Lung microvascular endothelial cell (primary cell): ENCODE results near the gene TADA2B. TPM values are rescaled to one million over a fixed set of nuclear protein-coding genes. Genes with fewer than 3 reads are reported as not detected.

Source experiments
- DNase-seq, 2 donors: peaks; one replicate each; pipeline versions ENCODE4 v3.0.0 to v3.0.0-alpha.2; 2010; ENCODE audit warnings: low read depth in 2 of 2
- total RNA-seq: library from RNA; depleted of rRNA; stranded (reverse); fragments of >200 nt; gene quantifications from 2 replicates; pipeline ENCODE4 v1.2.1, GENCODE V29; 2014

TADA2B gene
- total RNA-seq, 1 donor from 2014 or later = 9.5 TPM

DNA sequence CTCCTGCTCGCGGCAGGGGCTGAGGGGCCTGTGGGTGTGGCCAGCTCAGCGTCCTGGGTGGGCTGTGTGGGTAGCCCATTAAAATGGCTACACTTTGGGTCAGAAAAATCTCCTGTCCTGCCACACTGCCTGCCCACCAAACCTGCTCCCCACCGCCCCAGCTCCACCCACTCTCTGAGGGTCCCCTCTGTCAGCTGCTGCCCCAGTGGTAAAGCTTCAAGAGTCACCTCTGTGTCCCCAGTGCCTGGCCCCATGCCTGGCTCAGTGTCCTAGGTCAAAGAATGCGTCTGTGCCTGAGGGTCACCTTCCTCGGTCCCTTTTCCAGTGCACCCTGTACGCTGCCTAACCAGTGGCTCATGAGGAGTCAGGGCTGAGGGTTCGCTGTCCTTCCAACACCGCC, 24.9 kb upstream of the TADA2B start:
- no peak for DNase-seq

DNA sequence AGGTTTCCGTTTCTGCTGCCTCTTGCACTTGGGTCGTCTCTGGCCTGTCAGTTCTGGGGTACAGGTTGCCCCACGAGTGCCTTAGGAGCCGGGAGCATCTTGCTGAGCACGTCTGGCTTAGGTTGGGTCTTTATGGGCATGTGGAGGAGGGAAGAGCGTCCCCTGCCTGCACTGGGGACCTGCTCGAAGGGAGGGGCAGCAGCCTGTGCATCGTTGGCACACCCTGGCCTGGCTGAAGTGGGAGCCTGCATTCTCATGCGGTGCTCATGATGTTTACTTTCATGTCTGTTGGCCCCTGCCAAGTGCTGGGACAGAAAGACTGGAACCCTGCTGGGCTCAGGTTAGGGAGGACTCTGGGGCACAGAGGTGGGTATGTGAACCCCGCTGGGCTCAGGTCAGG, 23.8 kb upstream of the TADA2B start:
- DNase-seq = no peak

DNA sequence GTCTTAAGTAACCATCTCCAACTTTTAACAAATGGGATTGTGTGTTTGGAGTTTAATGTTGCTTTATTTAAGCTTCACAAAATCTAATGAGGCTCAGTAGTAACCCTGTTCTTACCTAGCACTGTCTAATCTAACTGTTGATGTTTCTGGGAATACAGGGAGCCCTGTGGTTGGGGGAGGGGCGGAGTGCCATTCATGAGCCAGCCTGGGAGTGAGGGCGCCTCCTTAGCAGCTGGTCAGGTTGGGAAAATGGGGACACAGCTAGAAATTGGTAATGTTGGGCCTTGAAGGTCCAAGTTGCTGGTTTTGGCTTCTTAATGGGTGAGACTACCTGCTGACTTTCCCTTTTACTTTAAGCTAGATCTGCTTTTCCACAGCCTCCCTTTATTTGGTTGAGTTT, 22.9 kb upstream of the TADA2B start:
- no peak for DNase-seq

DNA sequence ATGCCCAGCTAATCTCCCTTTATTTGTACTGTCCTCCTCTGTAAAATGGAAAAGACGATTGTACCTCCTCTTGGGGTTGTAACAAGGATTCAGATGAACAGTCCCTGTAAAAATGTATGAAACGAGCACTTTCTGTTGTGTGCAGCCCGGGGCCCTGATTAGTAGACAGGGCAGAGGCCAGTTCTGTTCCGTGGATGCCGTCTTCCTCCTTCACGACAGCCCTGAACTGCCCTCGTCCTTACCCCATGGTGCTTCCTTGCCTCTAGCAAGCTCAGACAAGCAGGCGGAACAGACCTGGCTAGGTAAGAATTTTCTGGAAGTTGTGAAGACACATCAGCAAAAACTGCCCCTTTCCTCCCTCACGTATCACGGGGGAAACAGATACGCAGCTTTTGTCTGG, 22.3 kb upstream of the TADA2B start:
- DNase-seq = no peak

DNA sequence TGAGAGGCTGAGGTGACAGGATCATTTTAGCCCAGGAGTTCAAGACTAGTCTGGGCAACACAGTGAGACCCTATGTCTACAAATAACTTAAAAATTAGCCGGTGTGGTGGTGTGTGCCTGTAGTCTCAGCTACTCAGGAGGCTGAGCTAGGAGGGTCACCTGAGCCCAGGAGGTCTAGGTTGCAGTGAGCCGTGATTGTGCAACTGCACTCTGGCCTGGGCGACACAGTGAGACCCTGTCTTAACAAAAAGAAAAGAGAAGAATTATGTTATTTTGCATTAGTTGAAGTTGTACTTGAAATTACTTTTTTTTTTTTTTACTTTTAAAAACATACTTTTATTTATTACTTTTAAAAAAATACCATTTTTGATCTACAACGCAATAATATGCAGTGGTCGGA, 21.8 kb upstream of the TADA2B start:
- DNase-seq = no peak

DNA sequence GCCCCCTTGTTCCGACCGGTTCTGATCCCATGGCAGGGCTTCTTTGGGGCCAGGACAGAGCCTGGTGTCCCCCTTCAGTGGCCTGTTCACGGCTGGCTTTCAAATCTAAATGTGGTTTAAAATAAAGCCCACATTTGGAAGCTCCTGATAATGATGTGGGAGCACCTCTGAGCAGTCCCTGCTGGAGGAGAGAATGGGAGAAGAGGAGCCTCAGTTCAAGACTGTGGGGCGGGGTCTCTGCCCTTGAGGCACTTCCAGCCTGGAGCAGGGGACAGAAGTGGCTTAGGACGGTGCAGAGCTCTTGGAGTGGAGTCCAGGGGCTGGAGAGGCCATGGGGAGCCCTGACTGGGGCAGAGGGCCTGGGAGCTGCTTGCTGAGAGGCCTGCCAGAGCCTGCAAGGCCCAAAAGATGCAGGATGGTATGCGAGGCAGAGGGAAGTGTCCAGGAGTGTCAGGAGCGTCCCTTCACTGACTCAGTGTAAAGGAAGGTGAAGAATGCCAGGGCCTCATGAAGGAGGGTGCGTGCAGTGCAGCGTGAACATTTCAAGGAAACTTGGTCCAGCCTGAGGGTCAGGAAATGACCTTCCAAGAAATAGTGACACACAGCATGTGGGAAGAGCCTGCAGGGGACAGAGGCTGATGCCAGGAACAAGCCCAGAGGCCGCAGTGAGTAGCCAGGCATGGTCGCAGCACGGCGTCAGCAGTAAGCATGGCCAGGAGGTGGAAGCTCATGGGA, 21.1 kb upstream of the TADA2B start:
- DNase-seq = peak; percentile 24 to 35

DNA sequence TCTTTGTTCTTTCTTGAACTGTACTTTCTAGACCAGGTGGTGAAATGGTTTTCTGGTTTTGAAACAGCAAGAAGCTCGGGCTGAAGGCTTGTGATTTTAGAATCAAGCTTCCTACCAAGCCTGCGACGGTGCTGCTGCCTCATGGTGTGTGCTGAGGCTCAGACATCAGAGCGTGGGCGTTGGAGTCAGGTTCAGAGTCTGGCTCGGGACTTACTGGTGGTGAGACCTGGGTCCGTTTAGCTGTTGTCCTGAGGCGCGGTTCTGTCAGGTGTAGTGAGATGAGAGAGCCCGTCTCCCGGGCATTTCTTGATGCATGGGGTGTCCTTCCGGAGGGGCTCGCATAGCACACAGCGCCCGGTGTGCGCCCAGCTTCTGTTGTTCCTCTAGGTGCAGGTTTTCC, 19.7 kb upstream of the TADA2B start:
- DNase-seq = no peak

DNA sequence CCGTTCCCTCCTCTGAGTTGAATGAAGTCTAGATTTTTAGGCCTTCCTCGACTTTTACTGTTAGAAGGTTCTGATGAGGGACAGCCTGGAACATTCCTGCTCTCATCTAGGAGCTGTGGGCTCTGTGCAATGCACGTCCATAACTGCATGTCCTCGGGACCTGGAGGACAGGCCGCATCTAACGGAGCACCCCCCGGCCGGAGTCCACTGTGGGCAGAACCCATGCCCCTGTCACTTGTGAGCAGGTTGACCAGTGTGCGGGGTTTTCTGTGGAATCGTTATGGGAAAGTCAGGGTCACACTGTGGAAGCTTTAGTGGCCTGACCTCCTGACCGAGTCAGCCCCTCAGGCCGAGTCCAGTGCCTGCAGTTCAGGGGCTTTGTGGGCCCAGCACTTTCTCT, 19.3 kb upstream of the TADA2B start:
- DNase-seq = no peak

DNA sequence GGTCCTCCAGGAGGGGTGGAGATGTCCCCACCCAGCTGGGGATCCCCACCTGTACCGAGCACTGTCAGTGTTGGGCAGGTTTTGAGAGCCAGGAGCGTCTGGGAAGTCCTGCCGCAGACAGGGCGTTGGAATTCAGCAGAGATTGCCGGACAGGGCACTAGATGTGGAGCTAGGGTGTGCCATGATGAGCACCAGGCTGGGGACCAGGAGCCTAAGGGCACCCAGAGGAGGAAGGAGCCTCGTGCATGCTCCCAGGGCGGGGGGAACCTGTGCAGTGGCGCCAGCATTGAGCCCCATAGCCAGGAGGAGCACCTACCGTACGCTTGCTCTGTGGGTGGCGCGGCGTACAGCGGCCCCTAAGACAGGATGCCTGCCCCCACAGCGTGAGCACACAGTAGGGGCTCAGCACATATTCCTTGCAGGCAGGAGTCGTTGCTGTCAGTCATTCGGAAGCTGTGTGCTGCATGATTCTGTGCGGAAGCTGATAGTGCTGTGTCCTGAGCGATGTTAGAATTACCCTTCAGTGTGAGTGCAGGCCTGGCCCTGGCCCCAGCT, 18.8 kb upstream of the TADA2B start:
- no peak for DNase-seq

DNA sequence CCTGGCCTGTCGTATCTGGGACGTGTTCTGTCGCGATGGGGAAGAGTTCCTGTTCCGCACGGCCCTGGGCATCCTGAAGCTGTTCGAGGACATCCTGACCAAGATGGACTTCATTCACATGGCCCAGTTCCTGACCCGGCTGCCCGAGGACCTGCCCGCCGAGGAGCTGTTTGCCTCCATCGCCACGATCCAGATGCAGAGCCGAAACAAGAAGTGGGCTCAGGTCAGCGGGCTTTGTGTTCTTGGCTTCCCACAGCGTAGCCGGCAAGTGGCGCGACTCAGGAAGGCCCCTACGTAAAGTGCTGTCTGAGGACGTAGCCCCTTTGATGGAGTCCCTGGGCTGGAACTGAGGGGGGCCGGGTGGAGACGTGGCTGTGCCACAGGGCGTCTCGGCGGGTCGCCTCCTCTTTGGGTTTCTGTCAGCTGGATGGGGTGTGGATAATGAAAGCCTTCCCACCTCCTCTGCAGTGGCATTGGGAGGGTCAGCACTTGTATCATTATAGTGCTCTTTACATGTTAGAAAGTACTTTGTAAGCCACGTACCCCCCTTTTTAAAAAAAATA, 18.1 kb upstream of the TADA2B start:
- DNase-seq = no peak

DNA sequence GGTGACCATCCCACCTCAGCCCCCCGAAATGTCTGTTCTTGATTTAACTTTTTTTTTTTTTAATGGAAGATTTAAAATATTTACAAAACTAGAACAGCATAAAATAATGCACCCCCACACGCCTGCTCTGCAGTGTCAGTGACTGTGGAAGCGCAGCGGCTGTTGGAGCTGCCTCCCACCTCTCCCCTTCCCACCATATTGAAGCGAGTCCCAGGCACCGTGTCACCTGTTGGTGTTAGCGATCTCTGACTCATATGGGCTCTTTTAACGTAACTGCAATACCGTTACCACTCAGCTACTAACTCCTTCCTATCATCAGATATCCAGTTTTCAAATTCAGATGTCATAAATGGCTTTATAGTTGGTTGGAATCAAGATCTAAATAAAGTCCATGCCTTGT, 17.1 kb upstream of the TADA2B start:
- no peak for DNase-seq

DNA sequence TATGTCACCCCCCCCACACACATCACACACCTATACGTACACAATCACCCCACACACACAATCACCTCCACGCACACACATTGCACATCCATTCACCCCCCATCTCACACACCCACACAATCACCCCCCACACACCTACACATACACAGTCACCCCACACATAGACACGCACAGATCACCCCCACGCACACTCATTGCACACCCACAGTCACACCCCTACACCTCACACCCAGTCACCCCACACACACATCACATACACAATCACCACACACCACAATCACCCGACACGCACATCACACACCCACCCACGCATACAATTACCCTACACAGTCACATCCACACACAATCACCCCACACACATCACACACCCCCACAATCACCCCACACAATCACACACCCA, 15.9 kb upstream of the TADA2B start:
- DNase-seq = no peak

DNA sequence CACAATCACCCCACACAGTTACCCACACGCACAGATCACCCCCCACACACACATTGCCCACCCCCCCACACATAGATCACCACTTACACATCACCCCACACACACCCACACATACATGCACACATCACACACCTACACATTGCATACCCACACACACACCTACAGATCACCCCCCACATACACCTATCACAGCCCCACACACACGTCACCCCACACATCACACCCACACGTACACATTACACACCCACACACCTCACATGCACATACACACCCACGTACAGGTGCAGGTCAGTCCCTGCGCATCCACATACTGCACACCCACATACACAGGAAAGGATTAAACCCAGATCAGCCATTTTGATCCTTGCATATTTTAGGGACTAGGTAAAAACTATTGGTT, 15.3 kb upstream of the TADA2B start:
- DNase-seq = no peak

DNA sequence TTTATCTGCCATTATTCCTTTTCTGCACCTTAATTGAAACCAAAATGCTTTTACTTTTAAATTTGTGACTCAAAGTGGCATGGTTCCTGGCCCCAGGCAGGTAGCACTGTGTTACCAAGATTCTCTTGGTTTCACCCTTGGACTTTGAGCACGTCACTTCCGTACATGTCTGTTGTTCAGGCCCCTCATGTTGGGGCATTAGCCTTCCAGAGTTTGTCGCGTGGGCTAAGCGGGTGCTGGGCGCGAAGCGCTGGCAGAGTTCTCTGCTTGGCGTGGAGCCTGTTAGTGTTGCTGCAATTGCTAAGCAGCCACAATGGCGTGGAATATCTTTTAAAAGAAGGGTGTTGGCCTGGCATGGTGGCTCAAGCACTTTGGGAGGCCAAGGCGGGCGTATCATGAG, 14.0 kb upstream of the TADA2B start:
- no peak for DNase-seq

DNA sequence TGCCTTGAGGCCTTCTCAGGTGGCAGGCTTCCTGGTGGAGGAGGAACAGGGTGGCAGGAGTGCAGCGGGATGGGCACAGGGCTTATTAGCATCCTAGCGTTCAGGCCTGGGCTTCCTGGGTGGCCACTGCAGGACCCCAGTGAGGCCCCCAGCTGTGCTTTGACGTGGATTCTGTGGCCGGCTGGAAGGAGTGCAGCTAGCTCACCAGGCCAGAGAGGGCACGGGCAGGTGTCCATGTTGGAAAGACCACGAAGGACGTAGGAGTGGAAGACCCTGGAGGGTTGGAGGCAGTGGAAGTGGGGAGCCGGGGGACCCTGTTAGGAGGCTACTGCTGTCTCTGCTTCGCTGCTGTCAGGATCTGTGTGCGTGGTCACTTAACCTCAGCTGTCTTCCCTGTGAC, 13.3 kb upstream of the TADA2B start:
- DNase-seq = no peak

DNA sequence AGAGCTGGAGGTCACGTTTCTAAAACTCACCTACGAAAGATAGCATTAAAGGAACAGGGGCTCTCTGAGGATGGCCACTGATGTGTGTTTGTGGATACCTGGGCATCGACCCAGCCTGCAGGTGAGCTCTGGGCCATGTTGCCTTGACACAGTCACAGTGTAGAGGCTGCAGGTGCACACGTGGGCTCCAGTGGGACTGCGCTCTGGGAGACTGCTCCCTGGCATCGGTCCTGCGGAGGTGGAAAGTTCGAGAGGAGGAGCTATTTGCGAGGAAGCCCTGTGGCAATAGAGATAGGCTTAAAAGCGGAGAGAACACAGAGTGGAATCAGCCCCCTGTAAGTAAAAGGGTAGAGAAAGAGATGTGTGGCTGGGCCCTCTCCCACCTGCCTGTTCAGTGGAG, 12.3 kb upstream of the TADA2B start:
- no peak for DNase-seq

DNA sequence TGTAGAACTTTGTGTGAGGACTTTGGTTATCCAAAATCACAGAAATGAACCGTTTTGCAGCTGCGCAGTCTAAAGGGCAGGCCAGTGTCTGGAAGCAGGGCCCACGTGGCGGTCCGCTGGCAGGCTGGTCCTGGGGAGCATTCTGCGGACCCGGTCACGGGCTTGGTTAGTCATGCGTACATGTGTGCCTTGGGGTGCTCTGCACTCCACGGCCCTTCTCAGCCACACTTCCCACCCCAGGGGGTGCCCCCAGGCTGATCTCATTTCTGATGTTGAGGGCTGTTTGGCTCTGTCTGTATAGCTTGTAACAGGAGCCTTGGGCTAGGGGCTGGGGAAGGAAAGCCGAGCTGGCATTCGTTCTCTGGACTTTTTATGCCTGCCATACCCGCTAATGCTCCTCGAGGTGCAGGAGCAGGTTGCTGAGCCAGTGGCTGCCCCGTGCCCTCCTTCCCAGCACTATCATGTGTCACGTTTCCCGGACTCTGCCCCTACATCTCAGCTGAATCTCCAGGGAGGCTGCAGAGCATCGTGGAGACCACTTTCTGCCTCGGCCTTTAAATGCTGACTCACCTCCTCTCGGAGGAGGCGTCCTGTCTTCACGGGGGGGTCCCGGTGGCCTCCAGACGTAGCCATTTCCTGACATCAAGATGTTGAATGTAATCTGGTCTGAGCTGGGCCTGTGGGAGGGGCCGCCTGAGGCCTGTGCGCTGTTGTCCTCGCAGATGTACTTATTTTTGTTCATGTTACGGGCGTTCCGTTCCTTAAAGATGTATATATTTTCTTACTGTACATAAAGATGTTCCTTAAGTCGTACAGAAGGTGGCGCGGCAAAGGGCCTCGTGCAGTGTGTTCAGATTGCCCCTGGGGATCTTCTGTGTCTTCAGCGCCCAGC, 11.4 kb upstream of the TADA2B start:
- DNase-seq = peak in 1 of 2 donors; percentile 44

DNA sequence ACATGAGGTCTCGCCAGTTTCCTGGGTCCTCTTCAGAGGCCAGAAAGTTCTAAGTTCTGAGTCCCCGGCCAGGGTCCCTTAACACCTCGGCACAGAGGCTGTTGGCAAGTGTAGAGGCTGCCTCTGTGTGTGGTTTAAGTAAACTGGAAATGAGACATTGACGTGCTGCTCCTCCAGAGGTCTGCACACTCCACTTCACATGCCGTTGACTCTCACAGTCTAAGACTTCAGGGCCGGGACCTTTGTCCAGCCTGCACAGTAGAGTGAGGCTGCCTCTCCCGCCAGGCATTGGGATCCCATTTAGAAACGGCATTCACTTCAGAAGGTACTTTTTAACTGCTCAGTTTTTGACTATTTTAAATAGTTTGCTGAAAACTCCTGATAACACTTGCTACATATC, 10.6 kb upstream of the TADA2B start:
- DNase-seq = no peak

DNA sequence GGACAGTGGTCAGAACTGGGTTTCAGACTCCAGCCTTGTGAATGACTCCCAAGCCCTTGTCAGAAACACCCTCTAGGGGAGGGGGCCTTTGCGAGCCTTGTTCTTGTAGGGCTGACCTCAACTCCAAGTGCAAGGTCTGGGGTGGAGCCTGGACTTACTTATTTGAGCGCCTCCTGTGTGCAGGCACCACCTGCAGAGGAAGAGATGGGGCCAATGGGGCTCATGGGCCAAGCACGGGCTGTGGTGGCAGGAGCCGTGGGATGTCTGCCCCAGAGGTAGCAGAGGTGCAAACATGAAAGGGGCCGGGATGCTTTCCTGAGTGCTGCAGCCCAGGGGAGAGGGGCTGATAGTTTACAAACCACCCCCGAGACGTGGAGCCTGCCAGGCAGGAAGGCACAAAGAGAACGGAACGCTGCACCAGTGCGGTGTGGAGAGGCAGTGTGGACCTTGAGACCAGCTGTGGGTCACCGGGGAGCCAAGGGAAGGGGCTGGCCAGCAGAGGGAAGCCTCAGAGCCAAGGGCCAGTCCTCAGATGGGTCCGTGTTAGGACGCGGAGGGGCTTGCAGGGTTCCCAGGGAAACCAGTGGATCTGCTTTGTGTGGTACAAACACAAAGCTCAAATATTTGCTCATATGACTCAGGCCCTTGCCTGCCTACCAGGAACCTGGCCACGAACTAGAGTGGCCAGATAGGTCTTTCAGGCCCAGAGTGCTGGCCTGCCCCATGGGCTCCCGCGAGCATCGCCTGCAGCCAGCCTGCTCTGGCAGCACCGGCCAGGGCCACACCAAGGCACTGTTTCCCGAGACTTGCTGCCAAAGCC, 8.7 kb upstream of the TADA2B start:
- no peak for DNase-seq

DNA sequence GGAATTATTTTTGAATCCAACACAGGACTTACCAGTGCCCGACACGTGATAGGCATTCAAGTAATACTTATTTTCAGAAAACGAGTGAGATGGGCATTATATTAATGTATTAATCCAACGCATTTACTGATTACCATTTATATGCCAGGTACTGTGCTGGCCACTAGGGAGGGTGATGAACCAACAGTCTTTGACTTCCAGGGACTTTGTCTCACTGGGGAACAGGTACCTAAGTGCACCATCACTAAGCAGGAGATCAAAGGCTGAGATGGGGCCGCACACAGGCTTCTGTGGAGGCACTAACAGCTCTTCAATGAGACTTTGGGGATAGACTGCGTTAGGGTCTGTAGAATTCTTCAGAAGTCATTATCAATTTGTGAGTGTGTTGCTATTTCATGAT, 5.7 kb upstream of the TADA2B start:
- no peak for DNase-seq

DNA sequence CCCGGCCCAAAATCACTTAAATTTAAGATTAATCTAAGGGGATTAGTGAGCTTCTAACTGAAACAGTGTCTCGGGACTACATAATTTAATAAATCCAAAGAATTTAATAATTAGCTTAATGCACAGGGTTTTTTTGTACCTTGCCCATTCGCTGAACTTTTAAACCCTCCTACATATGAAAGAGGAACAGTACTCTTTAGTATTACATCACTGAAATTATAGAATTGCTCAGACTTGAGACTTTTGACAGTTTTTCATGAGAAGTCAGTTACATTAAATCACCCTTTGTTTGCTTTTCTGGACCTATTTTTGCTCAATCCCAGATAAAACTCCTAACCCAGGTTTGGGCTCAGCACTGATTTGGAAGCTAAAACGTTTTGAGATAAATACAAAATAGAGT, 2.4 kb upstream of the TADA2B start:
- no peak for DNase-seq

DNA sequence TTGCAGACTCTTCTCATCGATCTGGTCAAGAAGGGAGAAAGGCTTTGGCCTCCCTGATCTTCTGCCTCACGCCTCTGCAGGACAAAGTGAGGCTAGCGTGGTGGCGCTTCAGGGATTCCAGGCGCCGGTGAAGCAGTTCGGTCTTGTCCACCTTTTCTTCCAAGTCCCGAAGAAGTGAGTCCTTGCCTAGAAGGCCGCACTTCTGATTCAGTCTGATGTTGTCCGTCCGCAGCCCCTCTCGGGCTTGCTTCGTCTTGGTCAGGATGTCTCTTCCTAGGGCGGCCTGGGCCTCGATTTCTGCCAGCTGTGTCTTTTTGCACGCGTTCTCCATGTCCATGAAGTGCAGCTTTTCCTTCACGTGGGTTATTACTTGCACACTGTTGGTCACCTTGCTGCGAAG, 1.9 kb upstream of the TADA2B start:
- DNase-seq = no peak
